B cell (primary cell): Measurements from ENCODE around the gene FRMPD4.

ENCODE experiments used
- EZH2 ChIP-seq: IDR thresholded peaks from 2 replicates; pipeline ENCODE4 v1.6.1; 2012; ENCODE audit warnings: borderline replicate concordance, low read depth, mild to moderate bottlenecking, moderate library complexity, low read length; ENCODE audit not compliant: insufficient read depth, poor library complexity, severe bottlenecking
- TF ChIP-seq, protein P1 (sequence below): fragments of 200-600 bp; IDR thresholded peaks from one replicate; pipeline ENCODE4 v1.8.0; 2022; ENCODE audit warnings: antibody characterized with exemption, mild to moderate bottlenecking

DNA sequence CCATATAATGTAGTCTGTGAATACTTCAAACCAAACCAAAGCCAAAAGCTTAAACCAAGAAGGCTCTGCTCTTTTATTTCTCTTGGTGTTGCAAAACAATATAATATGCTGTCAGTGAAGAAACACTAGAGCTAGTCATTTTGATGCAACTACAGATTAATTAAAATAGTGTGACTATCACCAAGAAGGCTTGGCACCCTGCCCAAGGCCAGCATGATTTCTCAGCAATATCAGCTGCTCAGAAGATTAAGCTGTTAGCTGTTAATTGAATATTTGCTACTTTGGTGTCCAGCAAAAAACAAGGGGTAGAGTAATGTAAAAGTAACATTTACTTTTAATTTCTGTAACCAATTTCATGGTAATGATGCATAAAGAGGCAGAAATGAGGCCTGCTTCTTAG lies 548.1 kb downstream of the FRMPD4 start:
- no peak for TF ChIP-seq EZH2
- TF ChIP-seq, protein P1, sequence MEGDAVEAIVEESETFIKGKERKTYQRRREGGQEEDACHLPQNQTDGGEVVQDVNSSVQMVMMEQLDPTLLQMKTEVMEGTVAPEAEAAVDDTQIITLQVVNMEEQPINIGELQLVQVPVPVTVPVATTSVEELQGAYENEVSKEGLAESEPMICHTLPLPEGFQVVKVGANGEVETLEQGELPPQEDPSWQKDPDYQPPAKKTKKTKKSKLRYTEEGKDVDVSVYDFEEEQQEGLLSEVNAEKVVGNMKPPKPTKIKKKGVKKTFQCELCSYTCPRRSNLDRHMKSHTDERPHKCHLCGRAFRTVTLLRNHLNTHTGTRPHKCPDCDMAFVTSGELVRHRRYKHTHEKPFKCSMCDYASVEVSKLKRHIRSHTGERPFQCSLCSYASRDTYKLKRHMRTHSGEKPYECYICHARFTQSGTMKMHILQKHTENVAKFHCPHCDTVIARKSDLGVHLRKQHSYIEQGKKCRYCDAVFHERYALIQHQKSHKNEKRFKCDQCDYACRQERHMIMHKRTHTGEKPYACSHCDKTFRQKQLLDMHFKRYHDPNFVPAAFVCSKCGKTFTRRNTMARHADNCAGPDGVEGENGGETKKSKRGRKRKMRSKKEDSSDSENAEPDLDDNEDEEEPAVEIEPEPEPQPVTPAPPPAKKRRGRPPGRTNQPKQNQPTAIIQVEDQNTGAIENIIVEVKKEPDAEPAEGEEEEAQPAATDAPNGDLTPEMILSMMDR, result no peak
